Panc1 (cell line): ENCODE data around the gene MYG1. TPM values are rescaled to one million over a fixed set of nuclear protein-coding genes. Genes with fewer than 3 reads are reported as not detected.

Source experiments
- ATAC-seq: fragments of 200-7000 bp; cut with Tn5 transposase; 2 replicates; pipeline ENCODE4 v1.9.1; 2020; ENCODE audit warnings: mild to moderate bottlenecking, moderate library complexity
- BruUV-seq: library from RNA; stranded (reverse); fragments of 400-500 nt; replicated peaks from 2 replicates; lab custom pipeline; 2021; lab: Mats Ljungman, UMichigan
- CTCF ChIA-PET: fragments of 300-600 bp; sonication (Branson Sonifier 250); formaldehyde crosslinking; loops from one replicate; lab custom pipeline; 2022; ENCODE audit warnings: antibody characterized with exemption; lab: Charles Lee
- POLR2A ChIA-PET: fragments of 300-600 bp; sonication (Branson Sonifier 250); formaldehyde crosslinking; loops from one replicate; lab custom pipeline; 2022; ENCODE audit warnings: antibody characterized with exemption; lab: Charles Lee
- DNase-seq: peaks from one replicate; pipeline ENCODE4 v3.0.0-alpha.2; 2010; ENCODE audit warnings: low read depth, low spot score
- H3K27ac ChIP-seq: 2 replicates; pipeline ENCODE4 v1.5.1; 2011; ENCODE audit warnings: mild to moderate bottlenecking, low read length, inconsistent platforms
- H3K27me3 ChIP-seq: fragments of 200-500 bp; sonication (Bioruptor generic); 2 replicates; pipeline ENCODE4 v1.6.0; 2014; ENCODE audit warnings: low read length, inconsistent platforms; ENCODE audit not compliant: control insufficient read depth, insufficient read depth
- H3K36me3 ChIP-seq: fragments of 200-500 bp; sonication (Bioruptor generic); 2 replicates; pipeline ENCODE4 v1.5.1; 2014; ENCODE audit warnings: inconsistent platforms, mild to moderate bottlenecking, low read length, moderate library complexity; ENCODE audit not compliant: control insufficient read depth, insufficient read depth
- H3K4me1 ChIP-seq: 2 replicates; pipeline ENCODE4 v1.5.1; 2011; ENCODE audit warnings: inconsistent platforms, mild to moderate bottlenecking, low read length, moderate library complexity; ENCODE audit not compliant: control insufficient read depth, insufficient read depth
- H3K4me3 ChIP-seq, 2 experiments: 2 replicates each; pipeline ENCODE4 v1.5.1; 2011 to 2012; ENCODE audit warnings: low read depth in 2 of 2, low read length in 2 of 2, mild to moderate bottlenecking in 2 of 2, inconsistent platforms in 1 of 2, moderate library complexity in 1 of 2
- H3K9me3 ChIP-seq: fragments of 200-500 bp; sonication (Bioruptor generic); 2 replicates; pipeline ENCODE4 v1.5.1; 2014; ENCODE audit warnings: low read depth, mild to moderate bottlenecking, inconsistent platforms, low read length, moderate library complexity; ENCODE audit not compliant: control insufficient read depth, insufficient read depth
- POLR2AphosphoS5 ChIP-seq: IDR thresholded peaks from 2 replicates; pipeline ENCODE4 v1.6.1; 2012; ENCODE audit warnings: mild to moderate bottlenecking, low read depth, low read length, moderate library complexity
- SIN3A ChIP-seq: IDR thresholded peaks from 2 replicates; pipeline ENCODE4 v1.6.1; 2012; ENCODE audit warnings: low read depth, mild to moderate bottlenecking, low read length, moderate library complexity, borderline replicate concordance; ENCODE audit not compliant: insufficient read depth
- TCF7L2 ChIP-seq: IDR thresholded peaks from 2 replicates; pipeline ENCODE4 v1.6.1; 2011; ENCODE audit warnings: mild to moderate bottlenecking, low read depth, low read length, inconsistent platforms
- in situ Hi-C: cut with HindIII; loops from 2 replicates; pipeline ENCODE4 v1.10.0; 2016; ENCODE audit warnings: low sequenced_read_pairs, low pct_unique_long_range_greater_than_20kb
- intact Hi-C: fragments of 100-400 bp; cut with micrococcal nuclease; formaldehyde crosslinking; loops from one replicate; pipeline ENCODE4 v1.10.0; 2022; ENCODE audit not compliant: unreplicated experiment
- total RNA-seq: library from RNA; stranded (reverse); gene quantifications from one replicate; pipeline ENCODE4 v1.2.1, GENCODE V29; 2021; ENCODE audit not compliant: unreplicated experiment
- TF ChIP-seq, protein P1 (sequence below): fragments of 450-650 bp; IDR thresholded peaks from 2 replicates; pipeline ENCODE4 v1.5.1; 2017; ENCODE audit warnings: mild to moderate bottlenecking
- TF ChIP-seq, protein P2 (sequence below), 2 experiments: IDR thresholded peaks; 2 replicates each; pipeline ENCODE4 v1.6.1; 2011 to 2012; ENCODE audit warnings: low read depth in 2 of 2, control low read depth in 1 of 2, low read length in 1 of 2, mild to moderate bottlenecking in 1 of 2, moderate library complexity in 1 of 2; ENCODE audit not compliant: insufficient read depth in 1 of 2

The MYG1 gene
- total RNA-seq, 1 experiment from 2014 or later = 77.4 TPM

DNA sequence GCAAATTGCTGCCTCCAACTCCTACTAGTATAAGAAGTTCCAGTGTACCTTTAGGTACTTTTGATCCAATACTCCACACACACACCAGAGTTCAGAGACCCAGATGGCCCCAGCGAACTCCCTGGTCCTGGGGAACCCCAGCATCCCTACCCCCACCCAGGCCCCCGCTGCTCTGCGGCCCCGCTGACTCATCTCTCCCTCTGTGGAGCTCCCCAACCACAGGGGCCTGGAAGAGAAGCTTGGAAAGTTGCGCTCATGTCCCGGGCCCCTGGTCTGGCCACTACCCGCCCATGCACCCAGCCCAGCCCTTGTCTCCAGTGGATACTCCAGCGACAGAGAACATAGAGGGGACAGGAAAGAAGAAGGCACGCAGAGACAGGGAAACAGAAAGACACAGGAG lies 40.9 kb downstream of the MYG1 start:
- CTCF ChIA-PET = no interaction called here
- DNase-seq = no peak
- TF ChIP-seq TCF7L2 = no peak
- TF ChIP-seq POLR2AphosphoS5 = no peak
- TF ChIP-seq, protein P1, sequence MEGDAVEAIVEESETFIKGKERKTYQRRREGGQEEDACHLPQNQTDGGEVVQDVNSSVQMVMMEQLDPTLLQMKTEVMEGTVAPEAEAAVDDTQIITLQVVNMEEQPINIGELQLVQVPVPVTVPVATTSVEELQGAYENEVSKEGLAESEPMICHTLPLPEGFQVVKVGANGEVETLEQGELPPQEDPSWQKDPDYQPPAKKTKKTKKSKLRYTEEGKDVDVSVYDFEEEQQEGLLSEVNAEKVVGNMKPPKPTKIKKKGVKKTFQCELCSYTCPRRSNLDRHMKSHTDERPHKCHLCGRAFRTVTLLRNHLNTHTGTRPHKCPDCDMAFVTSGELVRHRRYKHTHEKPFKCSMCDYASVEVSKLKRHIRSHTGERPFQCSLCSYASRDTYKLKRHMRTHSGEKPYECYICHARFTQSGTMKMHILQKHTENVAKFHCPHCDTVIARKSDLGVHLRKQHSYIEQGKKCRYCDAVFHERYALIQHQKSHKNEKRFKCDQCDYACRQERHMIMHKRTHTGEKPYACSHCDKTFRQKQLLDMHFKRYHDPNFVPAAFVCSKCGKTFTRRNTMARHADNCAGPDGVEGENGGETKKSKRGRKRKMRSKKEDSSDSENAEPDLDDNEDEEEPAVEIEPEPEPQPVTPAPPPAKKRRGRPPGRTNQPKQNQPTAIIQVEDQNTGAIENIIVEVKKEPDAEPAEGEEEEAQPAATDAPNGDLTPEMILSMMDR = no peak
- TF ChIP-seq, protein P2, sequence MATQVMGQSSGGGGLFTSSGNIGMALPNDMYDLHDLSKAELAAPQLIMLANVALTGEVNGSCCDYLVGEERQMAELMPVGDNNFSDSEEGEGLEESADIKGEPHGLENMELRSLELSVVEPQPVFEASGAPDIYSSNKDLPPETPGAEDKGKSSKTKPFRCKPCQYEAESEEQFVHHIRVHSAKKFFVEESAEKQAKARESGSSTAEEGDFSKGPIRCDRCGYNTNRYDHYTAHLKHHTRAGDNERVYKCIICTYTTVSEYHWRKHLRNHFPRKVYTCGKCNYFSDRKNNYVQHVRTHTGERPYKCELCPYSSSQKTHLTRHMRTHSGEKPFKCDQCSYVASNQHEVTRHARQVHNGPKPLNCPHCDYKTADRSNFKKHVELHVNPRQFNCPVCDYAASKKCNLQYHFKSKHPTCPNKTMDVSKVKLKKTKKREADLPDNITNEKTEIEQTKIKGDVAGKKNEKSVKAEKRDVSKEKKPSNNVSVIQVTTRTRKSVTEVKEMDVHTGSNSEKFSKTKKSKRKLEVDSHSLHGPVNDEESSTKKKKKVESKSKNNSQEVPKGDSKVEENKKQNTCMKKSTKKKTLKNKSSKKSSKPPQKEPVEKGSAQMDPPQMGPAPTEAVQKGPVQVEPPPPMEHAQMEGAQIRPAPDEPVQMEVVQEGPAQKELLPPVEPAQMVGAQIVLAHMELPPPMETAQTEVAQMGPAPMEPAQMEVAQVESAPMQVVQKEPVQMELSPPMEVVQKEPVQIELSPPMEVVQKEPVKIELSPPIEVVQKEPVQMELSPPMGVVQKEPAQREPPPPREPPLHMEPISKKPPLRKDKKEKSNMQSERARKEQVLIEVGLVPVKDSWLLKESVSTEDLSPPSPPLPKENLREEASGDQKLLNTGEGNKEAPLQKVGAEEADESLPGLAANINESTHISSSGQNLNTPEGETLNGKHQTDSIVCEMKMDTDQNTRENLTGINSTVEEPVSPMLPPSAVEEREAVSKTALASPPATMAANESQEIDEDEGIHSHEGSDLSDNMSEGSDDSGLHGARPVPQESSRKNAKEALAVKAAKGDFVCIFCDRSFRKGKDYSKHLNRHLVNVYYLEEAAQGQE (IDR thresholded peaks at IDR 0.05; ENCODE audit: insufficient read depth in 1 of 2, low read depth in 2 of 2, low read length in 1 of 2) = no peak
- TF ChIP-seq SIN3A = no peak
- in situ Hi-C loops (no loop called here), intact Hi-C loops (no loop called here)
- BruUV-seq = no TSS peak
- no peaks in the 10 kb centered on the region; the same call in 1 of the 2 replicates for H3K36me3 ChIP-seq
- no peak for ATAC-seq
- H3K27me3 ChIP-seq = no peaks in the 10 kb centered on the region
- no peaks in the 10 kb centered on the region for H3K9me3 ChIP-seq
- POLR2A ChIA-PET = no interaction called here
- no peak overlapping the region for H3K27ac ChIP-seq
- H3K4me3 ChIP-seq = no peak overlapping the region
- peaks cover 5% of the 10 kb centered on the region; the same call in 1 of the 2 replicates for H3K4me1 ChIP-seq

DNA sequence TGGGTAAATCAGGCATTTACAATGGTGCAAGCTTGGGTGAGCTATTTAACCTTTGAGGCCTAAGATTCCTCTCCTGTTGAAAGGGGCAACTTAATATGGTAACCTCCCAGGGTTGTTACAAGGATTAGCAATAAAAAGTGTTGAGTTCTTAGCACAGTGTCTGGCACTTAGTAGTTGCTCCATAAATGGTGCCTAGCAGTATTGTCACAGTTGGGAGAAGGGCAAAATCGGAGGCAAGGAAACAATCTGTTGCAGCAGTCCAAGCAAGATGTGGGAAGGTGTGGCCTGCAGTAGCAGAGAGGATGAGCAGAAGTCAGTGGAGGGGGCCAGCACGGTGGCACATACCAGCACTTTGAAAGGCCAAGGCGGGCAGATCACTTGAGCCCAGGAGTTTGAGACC lies 44.0 kb downstream of the MYG1 start:
- ATAC-seq = no peak
- BruUV-seq = no TSS peak
- H3K27ac ChIP-seq = no peak overlapping the region
- H3K4me3 ChIP-seq = no peak overlapping the region
- POLR2A ChIA-PET = no interaction called here
- TF ChIP-seq SIN3A (no peak), POLR2AphosphoS5 (no peak), TCF7L2 (no peak)
- TF ChIP-seq, protein P2 (IDR thresholded peaks at IDR 0.05; ENCODE audit: insufficient read depth in 1 of 2, low read depth in 2 of 2, low read length in 1 of 2) = no peak
- TF ChIP-seq, protein P1 = no peak
- CTCF ChIA-PET = no interaction called here
- intact Hi-C loops (no loop called here), in situ Hi-C loops (no loop called here)
- H3K27me3 ChIP-seq = no peaks in the 10 kb centered on the region
- H3K4me1 ChIP-seq = peaks cover 10% of the 10 kb centered on the region; the same call in 1 of the 2 replicates
- H3K9me3 ChIP-seq = no peaks in the 10 kb centered on the region
- no peak for DNase-seq
- no peaks in the 10 kb centered on the region; the same call in 1 of the 2 replicates for H3K36me3 ChIP-seq
